WTC11 (cell line): ENCODE data around the gene PINK1.

Experiments used
- CREM ChIP-seq: sonication (generic); formaldehyde crosslinking; IDR thresholded peaks from 2 replicates; pipeline ENCODE4 v1.8.1; 2022; ENCODE audit warnings: mild to moderate bottlenecking, missing genetic modification reagents, moderate library complexity
- CTCF ChIP-seq: fragments of 200-600 bp; IDR thresholded peaks from 2 replicates; pipeline ENCODE4 v1.8.0; 2022; ENCODE audit warnings: antibody characterized with exemption
- JUN ChIP-seq: sonication (generic); formaldehyde crosslinking; IDR thresholded peaks from 2 replicates; pipeline ENCODE4 v1.8.0; 2023; ENCODE audit warnings: mild to moderate bottlenecking, missing genetic modification reagents
- MYBL2 ChIP-seq: sonication (generic); formaldehyde crosslinking; IDR thresholded peaks from 2 replicates; pipeline ENCODE4 v1.8.1; 2023; ENCODE audit warnings: mild to moderate bottlenecking, moderate library complexity, missing genetic modification reagents
- RELA ChIP-seq: sonication (generic); formaldehyde crosslinking; IDR thresholded peaks from 2 replicates; pipeline ENCODE4 v1.8.1; 2022; ENCODE audit warnings: missing genetic modification reagents, mild to moderate bottlenecking, borderline replicate concordance
- ZNF263 ChIP-seq: sonication (generic); formaldehyde crosslinking; IDR thresholded peaks from 2 replicates; pipeline ENCODE4 v1.8.1; 2022; ENCODE audit warnings: low read depth, mild to moderate bottlenecking, moderate library complexity, missing genetic modification reagents
- TF ChIP-seq, protein P1 (sequence below): sonication (generic); formaldehyde crosslinking; IDR thresholded peaks from 2 replicates; pipeline ENCODE4 v1.8.1; 2022; ENCODE audit warnings: missing genetic modification reagents, borderline replicate concordance

DNA sequence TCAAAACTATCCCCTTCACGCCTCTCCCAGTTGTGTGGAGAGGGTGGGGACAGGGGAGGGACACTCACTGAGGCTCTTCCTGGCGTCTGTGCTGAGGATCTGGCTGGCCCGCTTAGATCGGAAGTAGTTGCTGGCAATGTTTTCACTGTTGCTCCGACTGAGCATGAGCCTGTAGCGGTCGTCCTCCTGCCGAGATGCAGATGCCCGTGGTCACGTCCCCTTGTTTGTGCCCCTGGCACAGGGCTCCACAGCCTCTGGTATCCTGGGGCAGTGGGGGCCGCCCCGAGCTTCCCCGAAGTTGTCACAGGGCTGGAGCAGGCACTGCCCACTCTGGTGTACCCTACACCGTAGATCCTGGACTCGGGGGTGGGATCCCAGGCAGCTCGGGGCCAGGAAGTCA, 32.9 kb downstream of the PINK1 start:
- no peak for TF ChIP-seq CTCF
- no peak for TF ChIP-seq JUN (CRISPR knock-in tag)
- no peak for TF ChIP-seq MYBL2 (CRISPR knock-in tag)
- TF ChIP-seq CREM (CRISPR knock-in tag) = no peak
- TF ChIP-seq, protein P1, sequence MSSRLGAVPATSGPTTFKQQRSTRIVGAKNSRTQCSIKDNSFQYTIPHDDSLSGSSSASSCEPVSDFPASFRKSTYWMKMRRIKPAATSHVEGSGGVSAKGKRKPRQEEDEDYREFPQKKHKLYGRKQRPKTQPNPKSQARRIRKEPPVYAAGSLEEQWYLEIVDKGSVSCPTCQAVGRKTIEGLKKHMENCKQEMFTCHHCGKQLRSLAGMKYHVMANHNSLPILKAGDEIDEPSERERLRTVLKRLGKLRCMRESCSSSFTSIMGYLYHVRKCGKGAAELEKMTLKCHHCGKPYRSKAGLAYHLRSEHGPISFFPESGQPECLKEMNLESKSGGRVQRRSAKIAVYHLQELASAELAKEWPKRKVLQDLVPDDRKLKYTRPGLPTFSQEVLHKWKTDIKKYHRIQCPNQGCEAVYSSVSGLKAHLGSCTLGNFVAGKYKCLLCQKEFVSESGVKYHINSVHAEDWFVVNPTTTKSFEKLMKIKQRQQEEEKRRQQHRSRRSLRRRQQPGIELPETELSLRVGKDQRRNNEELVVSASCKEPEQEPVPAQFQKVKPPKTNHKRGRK = no peak
- TF ChIP-seq ZNF263 (CRISPR knock-in tag) = no peak
- TF ChIP-seq RELA (CRISPR knock-in tag) = no peak
